K562 (cell line): ENCODE measurements around the gene KIF15.

Source experiments
- CBX5 ChIP-seq: IDR thresholded peaks from 2 replicates; pipeline ENCODE4 v1.6.1; 2014; ENCODE audit warnings: low read depth, borderline replicate concordance
- EP300 ChIP-seq: IDR thresholded peaks from 2 replicates; pipeline ENCODE4 v1.6.1; 2012; ENCODE audit warnings: low read length, improper control_type of control experiment
- LCOR ChIP-seq: sonication (generic); formaldehyde crosslinking; IDR thresholded peaks from 2 replicates; pipeline ENCODE4 v1.8.0; 2022; ENCODE audit warnings: mild to moderate bottlenecking, missing genetic modification reagents
- RBM17 ChIP-seq: fragments of 200-400 bp; formaldehyde crosslinking; IDR thresholded peaks from 2 replicates; pipeline ENCODE4 v1.6.1; 2017; ENCODE audit warnings: low read depth, mild to moderate bottlenecking, low read length, borderline replicate concordance
- SMAD3 ChIP-seq: fragments of 450-650 bp; formaldehyde crosslinking; conservative IDR thresholded peaks from 2 replicates; pipeline ENCODE4 v1.4.0; 2020; ENCODE audit warnings: mild to moderate bottlenecking
- TF ChIP-seq, protein P1 (sequence below): fragments of 450-650 bp; formaldehyde crosslinking; IDR thresholded peaks from 2 replicates; pipeline ENCODE4 v1.4.0; 2020; ENCODE audit warnings: mild to moderate bottlenecking, mixed read lengths
- TF ChIP-seq, protein P2 (sequence below), 3 experiments: fragments of 200-800 bp in 1 of 3; fragments of 250-450 bp in 1 of 3; fragments of 450-650 bp in 1 of 3; sonication (Bioruptor Pico) in 1 of 3; sonication (Bioruptor generic) in 1 of 3; formaldehyde crosslinking in 1 of 3; IDR thresholded peaks; 2 replicates each; pipeline versions ENCODE4 v1.6.1 to v1.8.0; 2016 to 2022; ENCODE audit warnings: mild to moderate bottlenecking in 2 of 3, missing genetic modification characterization in 2 of 3, missing compliant biosample characterization in 1 of 3, moderate library complexity in 1 of 3

DNA sequence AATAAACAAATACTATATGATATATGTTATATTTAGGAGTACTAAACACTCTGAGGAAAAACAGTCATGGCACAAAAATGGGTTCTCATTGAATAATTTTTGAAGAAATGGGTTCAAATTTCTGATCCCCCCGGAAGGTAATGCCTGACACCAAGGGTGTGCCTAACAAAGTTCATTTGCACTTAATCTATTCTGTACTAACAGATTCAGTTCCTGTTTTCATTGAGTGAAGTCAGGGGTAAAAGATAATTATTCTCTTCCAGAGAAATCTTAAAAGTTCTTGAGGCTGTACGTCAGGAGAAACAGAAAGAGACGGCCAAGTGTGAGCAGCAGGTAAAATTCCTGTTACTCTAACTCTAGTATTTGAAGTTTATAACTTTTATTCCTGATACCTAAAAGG lies 65.6 kb downstream of the KIF15 start:
- TF ChIP-seq SMAD3 (CRISPR knock-in tag) (no peak), RBM17 (no peak), LCOR (CRISPR knock-in tag) (no peak), CBX5 (no peak), EP300 (no peak)
- TF ChIP-seq, protein P1, sequence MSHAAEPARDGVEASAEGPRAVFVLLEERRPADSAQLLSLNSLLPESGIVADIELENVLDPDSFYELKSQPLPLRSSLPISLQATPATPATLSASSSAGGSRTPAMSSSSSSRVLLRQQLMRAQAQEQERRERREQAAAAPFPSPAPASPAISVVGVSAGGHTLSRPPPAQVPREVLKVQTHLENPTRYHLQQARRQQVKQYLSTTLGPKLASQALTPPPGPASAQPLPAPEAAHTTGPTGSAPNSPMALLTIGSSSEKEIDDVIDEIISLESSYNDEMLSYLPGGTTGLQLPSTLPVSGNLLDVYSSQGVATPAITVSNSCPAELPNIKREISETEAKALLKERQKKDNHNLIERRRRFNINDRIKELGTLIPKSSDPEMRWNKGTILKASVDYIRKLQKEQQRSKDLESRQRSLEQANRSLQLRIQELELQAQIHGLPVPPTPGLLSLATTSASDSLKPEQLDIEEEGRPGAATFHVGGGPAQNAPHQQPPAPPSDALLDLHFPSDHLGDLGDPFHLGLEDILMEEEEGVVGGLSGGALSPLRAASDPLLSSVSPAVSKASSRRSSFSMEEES (CRISPR knock-in tag): no peak
- TF ChIP-seq, protein P2, sequence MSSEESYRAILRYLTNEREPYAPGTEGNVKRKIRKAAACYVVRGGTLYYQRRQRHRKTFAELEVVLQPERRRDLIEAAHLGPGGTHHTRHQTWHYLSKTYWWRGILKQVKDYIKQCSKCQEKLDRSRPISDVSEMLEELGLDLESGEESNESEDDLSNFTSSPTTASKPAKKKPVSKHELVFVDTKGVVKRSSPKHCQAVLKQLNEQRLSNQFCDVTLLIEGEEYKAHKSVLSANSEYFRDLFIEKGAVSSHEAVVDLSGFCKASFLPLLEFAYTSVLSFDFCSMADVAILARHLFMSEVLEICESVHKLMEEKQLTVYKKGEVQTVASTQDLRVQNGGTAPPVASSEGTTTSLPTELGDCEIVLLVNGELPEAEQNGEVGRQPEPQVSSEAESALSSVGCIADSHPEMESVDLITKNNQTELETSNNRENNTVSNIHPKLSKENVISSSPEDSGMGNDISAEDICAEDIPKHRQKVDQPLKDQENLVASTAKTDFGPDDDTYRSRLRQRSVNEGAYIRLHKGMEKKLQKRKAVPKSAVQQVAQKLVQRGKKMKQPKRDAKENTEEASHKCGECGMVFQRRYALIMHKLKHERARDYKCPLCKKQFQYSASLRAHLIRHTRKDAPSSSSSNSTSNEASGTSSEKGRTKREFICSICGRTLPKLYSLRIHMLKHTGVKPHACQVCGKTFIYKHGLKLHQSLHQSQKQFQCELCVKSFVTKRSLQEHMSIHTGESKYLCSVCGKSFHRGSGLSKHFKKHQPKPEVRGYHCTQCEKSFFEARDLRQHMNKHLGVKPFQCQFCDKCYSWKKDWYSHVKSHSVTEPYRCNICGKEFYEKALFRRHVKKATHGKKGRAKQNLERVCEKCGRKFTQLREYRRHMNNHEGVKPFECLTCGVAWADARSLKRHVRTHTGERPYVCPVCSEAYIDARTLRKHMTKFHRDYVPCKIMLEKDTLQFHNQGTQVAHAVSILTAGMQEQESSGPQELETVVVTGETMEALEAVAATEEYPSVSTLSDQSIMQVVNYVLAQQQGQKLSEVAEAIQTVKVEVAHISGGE (CRISPR knock-in tag; IDR thresholded peaks at IDR 0.05): no peak
